NCI-H446 (cell line): ENCODE measurements around the gene ABCB11.

ENCODE experiments used
- DNase-seq, 2 experiments: peaks; one replicate each; lab custom pipeline; 2025; lab: John Stamatoyannopoulos, UW

ABCB11 gene

GRCh38 chr2:168930242-168930641 lies 100.9 kb downstream of the ABCB11 start:
- no peak for DNase-seq

- DNase-seq: no peak
Observed at GRCh38 chr2:168929031-168929430, 102.1 kb downstream of the ABCB11 start.

GRCh38 chr2:168928113-168928831 lies 102.9 kb downstream of the ABCB11 start:
- DNase-seq: no peak

DNA sequence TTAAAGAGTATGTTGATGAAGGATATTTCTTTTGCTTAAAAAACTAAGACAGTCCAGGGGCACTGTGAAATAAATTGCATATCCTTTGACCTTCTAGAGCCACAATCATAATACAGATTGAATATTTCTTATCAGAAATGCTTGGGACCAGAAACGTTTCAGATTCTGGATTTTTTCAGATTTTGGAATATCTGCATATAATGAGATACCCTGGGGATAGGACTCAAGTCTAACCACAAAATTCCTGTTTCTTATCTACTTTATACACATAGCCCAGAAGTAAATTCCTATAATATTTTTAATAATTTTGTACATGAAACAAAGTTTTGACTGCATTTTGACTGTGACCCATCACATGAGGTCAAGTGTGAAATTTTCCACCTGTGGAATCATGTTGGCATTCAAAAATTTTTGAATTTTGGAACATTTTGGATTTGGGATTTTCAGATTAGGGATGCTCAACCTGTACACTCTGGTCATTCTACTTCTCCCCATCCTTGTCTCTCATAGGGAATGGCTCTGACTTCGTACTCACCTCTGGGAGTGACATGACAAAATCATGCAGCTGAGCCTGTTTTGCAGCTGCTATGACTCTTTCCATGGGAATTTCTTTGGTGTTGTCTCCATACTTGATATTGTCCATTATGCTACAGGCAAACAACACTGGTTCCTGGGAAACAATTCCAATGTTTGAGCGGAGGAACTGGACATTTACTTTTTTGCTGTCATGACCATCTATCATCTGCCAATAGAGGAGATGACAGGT lies 104.3 kb downstream of the ABCB11 start:
- no peak for DNase-seq

DNA sequence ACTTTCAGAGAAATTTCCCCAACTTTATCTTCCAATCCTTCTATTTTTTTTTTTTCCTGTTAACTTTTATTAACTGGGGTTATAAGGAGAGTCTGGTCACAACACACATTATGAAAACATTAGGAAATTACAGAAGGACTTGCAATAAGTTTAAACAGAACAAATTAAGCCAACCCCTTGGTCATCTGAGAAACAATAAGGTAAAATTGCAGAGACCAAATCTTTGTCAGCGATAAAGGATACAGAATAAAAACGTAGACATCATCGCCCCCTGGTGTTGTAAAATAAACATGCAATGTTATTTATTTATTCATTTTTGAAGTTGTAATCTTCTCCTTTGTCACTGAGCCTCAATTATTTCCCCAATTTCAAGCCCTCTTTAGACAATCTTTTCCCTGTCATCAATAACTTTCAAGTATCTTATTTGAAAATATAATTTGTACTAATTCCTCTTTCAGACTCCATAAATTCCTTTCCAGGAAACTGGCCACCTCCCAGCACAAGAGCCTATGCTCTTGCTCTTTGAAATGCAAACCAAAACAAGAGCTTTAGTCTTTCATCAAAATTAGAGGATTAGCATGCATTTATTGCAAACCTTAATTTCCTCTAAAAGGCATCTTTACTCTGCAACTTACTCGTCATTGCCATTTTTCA lies 110.5 kb downstream of the ABCB11 start:
- DNase-seq: peak in 1 of 2 experiments; percentile 69

- no peak for DNase-seq
Observed at GRCh38 chr2:168916331-168916675, 114.8 kb downstream of the ABCB11 start.

DNA sequence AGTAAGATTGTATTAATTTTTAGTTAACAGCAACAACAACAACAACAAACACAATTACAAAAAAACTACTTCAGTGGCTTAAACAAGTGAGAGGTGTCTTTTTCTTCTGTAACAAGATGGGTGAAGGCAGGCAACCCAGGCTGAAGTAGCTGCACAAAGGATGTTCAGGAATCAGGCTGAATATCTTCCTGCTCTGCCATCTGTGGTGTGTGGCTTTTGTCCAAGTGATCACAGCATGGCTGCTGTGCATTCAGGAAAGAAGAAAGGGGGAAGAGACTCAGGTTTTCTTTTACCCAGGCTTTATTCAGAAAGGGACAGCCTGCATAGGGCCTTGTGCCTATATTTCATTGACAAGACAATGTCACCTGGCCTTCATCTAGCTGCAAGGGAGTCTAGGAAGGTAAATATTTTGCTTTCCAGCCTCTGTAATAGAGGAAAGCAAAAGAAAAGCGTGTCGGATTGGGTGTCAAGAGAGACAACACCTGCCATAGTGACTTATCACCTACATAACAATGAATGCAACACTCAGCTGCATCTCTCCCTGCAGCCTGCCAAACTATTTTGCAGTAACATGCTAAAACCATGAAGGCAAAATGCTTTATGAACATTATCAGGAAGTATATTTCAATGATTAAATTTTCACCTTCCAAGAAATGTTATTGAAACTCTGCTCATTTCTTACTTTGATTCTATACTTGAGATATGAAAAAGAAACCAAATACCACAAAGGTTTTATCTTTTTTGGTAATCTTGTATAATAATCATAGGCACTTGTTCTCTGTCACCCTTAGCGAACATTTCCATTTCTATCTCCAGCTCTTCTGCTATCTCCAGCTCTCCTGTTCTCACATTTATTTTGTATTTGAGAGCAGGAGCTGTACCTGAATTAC lies 115.4 kb downstream of the ABCB11 start:
- peak; percentile 68 to 88 for DNase-seq

GRCh38 chr2:168913495-168913894 lies 117.6 kb downstream of the ABCB11 start:
- no peak for DNase-seq

DNA sequence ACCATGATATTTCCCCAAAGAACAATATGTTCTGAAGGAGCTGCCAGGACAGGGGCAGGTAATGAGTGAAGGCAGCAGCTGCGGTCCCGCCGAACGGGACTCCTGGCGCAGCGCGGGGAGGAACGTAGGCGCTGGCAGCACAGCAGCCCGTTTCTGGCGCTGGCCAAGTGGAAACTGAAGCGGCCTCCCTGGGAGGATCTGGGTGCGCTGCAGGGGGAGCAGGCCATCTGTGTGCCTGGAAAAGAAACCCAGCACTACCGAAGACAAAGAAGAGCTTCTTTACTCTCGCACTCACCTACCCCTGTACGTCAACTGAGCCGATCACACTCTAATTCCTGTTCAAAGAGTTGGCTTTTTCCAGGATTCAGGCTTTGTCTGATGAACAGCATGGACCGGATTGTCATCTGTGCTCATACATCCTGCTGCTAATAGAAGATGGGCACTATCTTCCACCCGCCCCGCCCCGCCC lies 118.2 kb downstream of the ABCB11 start:
- peak; percentile 83 to 94 for DNase-seq

- DNase-seq: peak; percentile 72 to 82
Observed at GRCh38 chr2:168912466-168912865, 118.7 kb downstream of the ABCB11 start.

DNA sequence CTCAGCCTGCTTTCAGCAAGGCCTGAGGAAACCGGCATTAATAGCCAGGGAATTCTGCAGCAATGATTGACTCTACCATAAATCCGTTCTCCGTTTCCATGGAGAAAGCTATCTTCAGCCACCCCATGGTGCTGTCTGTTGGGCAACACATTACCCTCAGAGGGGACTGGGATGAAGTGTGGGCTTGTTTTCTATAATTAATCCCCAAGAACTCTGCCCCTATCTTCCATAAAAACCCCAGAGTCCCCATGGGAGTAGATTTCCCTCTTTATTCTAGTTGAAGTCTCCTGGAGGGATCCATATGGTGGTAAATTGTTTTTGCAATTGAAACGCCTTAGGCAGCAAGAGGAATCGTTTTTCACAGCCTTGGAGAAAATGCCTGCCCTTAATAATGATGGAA lies 120.8 kb downstream of the ABCB11 start:
- peak; percentile 30 to 49 for DNase-seq

- DNase-seq: no peak
Observed at GRCh38 chr2:168907940-168908662, 123.0 kb downstream of the ABCB11 start.

GRCh38 chr2:168904358-168904757 lies 126.8 kb downstream of the ABCB11 start:
- no peak for DNase-seq

DNA sequence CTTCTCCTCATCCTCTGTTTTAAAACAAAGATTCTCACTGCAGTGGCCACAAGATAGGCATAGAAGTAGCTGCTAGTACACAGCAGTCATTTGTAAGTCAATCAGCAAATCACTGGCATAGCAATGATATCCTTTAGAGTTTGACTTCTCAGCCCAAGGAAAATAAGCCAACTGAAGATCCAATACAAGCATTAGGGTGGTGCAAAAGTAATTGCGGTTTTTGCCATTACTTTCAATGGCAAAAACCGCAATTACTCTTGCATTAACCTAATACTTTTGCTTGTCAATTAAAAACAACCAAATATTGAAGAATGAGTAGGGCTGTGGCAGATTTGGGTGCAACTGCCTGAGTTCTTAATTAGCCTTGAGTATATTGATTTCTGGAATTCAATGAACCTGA lies 127.2 kb downstream of the ABCB11 start:
- DNase-seq: no peak

GRCh38 chr2:168901003-168901402 lies 130.1 kb downstream of the ABCB11 start, which contains the start of gene G6PC2:
G6PC2 (plus strand) TSS chr2:168901291; CDS start chr2:168901332, 41 bp downstream.
- DNase-seq: peak in 1 of 2 experiments; percentile 20

- DNase-seq: no peak
Observed at GRCh38 chr2:168897449-168897848, 133.7 kb downstream of the ABCB11 start.

GRCh38 chr2:168896783-168897182 lies 134.3 kb downstream of the ABCB11 start:
- DNase-seq: no peak

DNA sequence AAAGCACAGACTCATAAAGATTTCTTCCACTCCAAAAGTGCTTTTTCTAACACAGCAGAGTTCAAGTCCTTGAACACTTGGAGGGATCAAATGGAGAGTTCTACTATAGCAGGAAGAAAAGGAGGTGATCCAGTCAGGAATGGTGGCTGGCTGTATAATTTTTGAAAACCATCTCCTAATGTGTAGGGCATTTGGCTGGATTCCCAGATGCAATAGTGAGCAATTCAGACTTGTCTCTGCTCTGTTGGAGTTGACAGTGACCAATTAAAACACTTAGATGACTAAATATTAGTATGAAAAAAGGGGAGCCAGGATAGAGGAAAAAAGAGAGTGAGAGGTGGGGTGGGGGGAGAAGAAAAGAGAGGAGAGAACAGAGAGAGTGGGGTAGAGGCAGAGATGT lies 135.4 kb downstream of the ABCB11 start:
- DNase-seq: peak; percentile 67 to 74

GRCh38 chr2:168894720-168895119 lies 136.4 kb downstream of the ABCB11 start:
- DNase-seq: peak in 1 of 2 experiments; percentile 11

- DNase-seq: no peak
Observed at GRCh38 chr2:168894101-168894500, 137.0 kb downstream of the ABCB11 start.

- DNase-seq: no peak
Observed at GRCh38 chr2:168892327-168892726, 138.8 kb downstream of the ABCB11 start.
